WI38 (cell line): ENCODE measurements around the gene ZNF219.

Experiments used
- H3K4me3 ChIP-seq: 2 replicates; pipeline ENCODE4 v1.5.1; 2011; ENCODE audit warnings: low read depth, mild to moderate bottlenecking, control low read depth, low read length
- TF ChIP-seq, protein P1 (sequence below): IDR thresholded peaks from 2 replicates; pipeline ENCODE4 v1.5.1; 2012; ENCODE audit warnings: low read depth, mild to moderate bottlenecking, control low read depth, low read length

The ZNF219 gene

DNA sequence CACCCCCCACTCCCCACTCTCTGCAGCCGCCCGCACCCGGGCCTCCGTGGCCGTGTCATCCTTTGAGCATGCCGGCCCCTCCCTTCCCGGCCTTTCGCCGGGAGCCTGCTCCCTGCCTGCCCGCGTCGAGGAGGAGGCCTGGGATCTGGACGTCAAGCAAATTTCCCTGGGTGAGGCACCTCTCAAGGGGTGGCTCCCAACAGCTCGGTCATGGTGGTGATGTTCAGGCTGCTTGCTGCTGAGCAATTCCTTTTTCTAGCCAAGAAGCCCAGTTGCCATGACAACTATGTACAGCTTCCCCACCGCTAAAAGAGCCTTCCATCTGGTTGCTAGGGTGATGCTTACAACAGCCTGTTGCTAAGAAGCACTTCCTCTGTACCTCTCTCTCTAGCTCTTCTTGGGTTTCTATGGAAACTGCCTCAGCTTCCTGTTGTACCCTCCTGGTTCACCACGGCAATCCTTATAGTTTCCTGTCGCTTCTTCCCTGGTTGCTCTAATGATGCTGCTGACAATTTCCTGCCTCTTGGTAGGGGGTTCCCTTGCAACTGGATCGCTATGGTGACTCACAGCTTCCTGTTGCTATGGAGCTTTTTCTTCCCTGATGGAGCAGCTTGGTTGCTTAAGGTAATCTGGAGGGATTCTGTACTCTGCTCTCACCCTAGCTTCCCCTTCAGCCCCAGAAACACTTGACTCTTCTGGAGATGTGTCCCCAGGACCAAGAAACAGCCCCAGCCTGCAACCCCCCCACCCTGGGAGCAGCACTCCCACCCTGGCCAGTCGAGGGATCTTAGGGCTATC lies 11.0 kb downstream of the ZNF219 start:
- no peak overlapping the region for H3K4me3 ChIP-seq
- TF ChIP-seq, protein P1, sequence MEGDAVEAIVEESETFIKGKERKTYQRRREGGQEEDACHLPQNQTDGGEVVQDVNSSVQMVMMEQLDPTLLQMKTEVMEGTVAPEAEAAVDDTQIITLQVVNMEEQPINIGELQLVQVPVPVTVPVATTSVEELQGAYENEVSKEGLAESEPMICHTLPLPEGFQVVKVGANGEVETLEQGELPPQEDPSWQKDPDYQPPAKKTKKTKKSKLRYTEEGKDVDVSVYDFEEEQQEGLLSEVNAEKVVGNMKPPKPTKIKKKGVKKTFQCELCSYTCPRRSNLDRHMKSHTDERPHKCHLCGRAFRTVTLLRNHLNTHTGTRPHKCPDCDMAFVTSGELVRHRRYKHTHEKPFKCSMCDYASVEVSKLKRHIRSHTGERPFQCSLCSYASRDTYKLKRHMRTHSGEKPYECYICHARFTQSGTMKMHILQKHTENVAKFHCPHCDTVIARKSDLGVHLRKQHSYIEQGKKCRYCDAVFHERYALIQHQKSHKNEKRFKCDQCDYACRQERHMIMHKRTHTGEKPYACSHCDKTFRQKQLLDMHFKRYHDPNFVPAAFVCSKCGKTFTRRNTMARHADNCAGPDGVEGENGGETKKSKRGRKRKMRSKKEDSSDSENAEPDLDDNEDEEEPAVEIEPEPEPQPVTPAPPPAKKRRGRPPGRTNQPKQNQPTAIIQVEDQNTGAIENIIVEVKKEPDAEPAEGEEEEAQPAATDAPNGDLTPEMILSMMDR: no peak

- no peak overlapping the region for H3K4me3 ChIP-seq
- TF ChIP-seq, protein P1: no peak
These were observed 11.6 kb downstream of the ZNF219 start for GRCh38 chr14:21086908-21087293.

DNA sequence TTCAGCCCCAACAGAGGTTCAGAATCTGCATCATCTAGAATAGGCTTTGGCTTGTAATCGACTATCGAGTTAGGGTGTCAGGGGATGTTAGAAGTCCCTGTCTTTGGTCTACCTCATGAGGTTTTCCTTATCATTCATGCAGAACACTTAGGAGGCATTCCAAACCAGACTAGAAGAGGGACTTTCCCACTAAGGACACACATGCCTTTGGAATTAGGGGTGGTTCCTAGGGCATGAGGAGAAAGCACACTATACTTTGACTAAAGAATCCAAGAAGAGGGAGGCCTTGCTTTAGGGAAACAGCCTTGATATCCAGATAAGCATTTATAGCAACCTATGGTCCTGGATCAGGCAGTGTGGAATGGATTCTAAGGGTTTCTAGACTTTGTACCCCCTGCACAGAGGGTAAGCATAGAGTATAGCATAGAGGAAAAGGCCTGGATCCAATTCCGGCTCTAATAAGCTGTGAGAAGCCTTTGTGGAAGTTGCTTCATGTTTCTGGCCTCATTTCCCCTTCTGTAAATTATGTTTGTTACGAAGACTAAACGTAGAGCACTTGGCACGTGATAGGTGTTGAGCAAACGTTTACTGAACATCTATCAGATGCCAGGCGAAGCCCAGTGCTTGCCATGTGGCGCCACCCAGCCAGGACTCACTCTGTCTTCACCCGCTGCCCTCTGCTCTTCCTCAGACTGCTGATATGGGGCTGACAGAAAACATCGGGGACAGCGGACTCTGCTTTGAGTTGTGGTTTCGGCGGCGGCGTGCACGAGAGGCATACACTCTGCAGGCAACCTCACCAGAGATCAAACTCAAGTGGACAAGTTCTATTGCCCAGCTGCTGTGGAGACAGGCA lies 13.2 kb downstream of the ZNF219 start:
- TF ChIP-seq, protein P1: no peak
- no peak overlapping the region for H3K4me3 ChIP-seq

DNA sequence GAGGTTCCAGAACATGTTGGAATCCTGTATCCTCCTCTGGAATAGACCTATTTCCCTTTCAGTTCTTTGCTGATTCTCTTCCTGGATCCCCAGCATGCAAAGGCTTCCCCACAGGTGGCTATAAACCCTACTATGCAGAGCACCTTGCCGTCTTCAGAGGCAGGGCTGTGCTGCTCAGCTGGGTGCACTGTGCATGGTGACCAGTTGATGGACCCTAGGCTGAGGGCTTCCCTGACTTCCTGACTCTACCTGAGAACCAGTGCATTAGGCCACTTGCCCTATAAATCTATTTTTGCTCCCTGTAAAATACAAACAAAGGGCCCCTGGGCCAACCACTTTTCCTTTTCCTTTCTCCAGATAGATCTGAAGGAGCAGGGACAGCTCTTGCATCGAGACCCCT lies 14.1 kb downstream of the ZNF219 start:
- TF ChIP-seq, protein P1: no peak
- H3K4me3 ChIP-seq: no peak overlapping the region

DNA sequence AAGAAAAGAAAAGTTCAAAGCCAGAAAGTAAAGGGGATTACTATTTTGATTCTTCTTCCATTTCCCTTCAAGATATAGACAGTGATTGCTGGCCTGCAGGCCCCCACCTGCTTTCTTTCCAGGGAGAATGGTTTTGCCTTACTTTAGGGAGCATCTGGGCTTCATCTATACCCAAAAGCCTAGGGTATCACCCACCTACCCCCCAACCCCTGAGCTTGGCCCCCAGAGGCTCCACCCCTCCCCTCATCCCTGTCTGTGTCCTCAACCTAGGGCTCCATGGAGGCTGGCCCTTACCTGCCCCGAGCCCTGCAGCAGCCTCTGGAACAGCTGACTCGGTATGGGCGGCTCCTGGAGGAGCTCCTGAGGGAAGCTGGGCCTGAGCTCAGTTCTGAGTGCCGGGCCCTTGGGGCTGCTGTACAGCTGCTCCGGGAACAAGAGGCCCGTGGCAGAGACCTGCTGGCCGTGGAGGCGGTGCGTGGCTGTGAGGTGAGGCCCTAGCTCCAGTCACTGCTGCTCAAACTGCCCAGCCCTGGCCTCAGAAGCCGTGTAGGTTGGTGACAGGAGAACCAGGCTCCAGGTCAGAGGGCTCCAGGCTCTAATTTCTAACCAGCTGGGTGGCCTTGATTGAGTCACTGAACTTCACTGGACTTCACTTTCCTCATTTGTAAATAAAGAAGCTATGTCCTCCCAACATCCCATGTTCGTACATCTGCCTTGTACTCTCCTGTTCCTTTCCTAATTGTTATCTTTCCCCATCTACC lies 14.7 kb downstream of the ZNF219 start:
- TF ChIP-seq, protein P1: no peak

DNA sequence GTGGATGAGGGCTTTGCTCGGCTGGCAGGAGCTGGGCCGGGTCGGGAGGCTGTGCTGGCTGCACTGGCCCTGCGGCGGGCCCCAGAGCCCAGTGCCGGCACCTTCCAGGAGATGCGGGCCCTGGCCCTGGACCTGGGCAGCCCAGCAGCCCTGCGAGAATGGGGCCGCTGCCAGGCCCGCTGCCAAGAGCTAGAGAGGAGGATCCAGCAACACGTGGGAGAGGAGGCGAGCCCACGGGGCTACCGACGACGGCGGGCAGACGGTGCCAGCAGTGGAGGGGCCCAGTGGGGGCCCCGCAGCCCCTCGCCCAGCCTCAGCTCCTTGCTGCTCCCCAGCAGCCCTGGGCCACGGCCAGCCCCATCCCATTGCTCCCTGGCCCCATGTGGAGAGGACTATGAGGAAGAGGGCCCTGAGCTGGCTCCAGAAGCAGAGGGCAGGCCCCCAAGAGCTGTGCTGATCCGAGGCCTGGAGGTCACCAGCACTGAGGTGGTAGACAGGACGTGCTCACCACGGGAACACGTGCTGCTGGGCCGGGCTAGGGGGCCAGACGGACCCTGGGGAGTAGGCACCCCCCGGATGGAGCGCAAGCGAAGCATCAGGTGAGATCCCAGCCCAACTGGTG lies 16.8 kb downstream of the ZNF219 start:
- TF ChIP-seq, protein P1: no peak
- H3K4me3 ChIP-seq: no peak overlapping the region

More for the DNA sequence above, 14.7 kb downstream of the ZNF219 start:
- H3K4me3 ChIP-seq: no peak overlapping the region
